ENCODE data around the gene CTXN1.

DNA sequence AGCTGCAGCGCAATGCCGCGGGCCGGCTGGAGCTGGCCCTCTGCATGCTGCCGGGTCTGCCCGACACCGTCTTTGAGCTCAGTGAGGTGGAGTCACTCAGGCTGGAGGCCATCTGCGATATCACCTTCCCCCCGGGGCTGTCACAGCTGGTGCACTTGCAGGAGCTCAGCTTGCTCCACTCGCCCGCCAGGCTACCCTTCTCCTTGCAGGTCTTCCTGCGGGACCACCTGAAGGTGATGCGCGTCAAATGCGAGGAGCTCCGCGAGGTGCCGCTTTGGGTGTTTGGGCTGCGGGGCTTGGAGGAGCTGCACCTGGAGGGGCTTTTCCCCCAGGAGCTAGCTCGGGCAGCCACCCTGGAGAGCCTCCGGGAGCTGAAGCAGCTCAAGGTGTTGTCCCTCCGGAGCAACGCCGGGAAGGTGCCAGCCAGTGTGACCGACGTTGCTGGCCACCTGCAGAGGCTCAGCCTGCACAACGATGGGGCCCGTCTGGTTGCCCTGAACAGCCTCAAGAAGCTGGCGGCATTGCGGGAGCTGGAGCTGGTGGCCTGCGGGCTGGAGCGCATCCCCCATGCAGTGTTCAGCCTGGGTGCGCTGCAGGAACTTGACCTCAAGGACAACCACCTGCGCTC, 26.1 kb downstream of the CTXN1 start:
- TF ChIP-seq, protein P1, sequence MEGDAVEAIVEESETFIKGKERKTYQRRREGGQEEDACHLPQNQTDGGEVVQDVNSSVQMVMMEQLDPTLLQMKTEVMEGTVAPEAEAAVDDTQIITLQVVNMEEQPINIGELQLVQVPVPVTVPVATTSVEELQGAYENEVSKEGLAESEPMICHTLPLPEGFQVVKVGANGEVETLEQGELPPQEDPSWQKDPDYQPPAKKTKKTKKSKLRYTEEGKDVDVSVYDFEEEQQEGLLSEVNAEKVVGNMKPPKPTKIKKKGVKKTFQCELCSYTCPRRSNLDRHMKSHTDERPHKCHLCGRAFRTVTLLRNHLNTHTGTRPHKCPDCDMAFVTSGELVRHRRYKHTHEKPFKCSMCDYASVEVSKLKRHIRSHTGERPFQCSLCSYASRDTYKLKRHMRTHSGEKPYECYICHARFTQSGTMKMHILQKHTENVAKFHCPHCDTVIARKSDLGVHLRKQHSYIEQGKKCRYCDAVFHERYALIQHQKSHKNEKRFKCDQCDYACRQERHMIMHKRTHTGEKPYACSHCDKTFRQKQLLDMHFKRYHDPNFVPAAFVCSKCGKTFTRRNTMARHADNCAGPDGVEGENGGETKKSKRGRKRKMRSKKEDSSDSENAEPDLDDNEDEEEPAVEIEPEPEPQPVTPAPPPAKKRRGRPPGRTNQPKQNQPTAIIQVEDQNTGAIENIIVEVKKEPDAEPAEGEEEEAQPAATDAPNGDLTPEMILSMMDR (conservative IDR thresholded peaks at IDR 0.05; ENCODE audit: low read length) = no peak
- no peak for TF ChIP-seq EZH2phosphoT487 (IDR thresholded peaks at IDR 0.05; ENCODE audit: borderline replicate concordance)

Measured in Loucy (cell line).